NCI-H2227 (cell line): ENCODE results near the gene RASSF5.

Experiments used
- DNase-seq: peaks from one replicate; lab custom pipeline; 2025; ENCODE audit not compliant: unreplicated experiment; lab: John Stamatoyannopoulos, UW

Gene RASSF5

GRCh38 chr1:206583707-206584648 lies 76.6 kb downstream of the RASSF5 start:
- DNase-seq: peak; percentile 60

DNA sequence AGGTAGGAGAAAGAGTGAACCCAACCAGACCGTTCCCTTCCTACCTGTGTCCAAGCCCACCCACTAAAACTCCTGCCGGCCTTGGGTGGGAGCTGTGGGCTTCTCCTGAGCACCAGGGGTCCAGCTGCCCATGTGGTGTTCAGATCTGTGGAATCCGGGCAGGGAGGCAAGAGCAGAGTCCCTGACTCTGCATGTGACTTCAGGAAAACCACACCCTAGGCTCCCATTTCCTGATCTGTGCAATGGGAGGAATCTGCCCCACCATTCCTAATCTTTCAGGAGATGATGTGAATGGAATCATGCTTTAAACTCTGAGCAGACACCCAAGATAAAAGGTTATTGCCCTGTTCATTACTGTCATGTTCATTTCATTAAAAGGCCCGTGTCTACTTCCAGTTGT lies 77.4 kb downstream of the RASSF5 start:
- DNase-seq: no peak

DNA sequence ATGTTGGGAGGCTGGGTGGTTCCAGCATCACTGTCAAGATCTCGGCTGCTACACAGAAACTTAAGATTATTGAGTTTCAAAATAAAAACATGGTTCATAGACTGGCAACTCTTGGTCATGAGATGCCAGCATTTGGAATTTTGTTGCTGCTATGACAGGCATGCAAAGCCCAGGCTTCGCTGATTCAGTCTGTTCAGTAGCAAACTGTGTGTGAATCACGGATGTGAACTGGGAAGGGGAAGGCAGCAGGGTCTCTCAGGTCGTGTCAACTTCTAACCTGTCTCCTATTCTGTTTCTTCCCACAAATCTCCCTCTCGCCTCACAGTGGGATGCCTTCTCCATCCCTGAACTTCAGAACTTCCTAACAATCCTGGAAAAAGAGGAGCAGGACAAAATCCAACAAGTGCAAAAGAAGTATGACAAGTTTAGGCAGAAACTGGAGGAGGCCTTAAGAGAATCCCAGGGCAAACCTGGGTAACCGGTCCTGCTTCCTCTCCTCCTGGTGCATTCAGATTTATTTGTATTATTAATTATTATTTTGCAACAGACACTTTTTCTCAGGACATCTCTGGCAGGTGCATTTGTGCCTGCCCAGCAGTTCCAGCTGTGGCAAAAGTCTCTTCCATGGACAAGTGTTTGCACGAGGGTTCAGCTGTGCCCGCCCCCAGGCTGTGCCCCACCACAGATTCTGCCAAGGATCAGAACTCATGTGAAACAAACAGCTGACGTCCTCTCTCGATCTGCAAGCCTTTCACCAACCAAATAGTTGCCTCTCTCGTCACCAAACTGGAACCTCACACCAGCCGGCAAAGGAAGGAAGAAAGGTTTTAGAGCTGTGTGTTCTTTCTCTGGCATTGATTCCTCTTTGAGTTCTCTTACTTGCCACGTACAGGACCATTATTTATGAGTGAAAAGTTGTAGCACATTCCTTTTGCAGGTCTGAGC lies 79.4 kb downstream of the RASSF5 start:
- DNase-seq: no peak

DNA sequence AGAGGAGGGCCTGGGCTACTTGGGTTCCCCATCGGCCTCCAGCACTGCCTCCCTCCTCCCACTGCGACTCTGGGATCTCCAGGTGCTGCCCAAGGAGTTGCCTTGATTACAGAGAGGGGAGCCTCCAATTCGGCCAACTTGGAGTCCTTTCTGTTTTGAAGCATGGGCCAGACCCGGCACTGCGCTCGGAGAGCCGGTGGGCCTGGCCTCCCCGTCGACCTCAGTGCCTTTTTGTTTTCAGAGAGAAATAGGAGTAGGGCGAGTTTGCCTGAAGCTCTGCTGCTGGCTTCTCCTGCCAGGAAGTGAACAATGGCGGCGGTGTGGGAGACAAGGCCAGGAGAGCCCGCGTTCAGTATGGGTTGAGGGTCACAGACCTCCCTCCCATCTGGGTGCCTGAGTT lies 80.6 kb downstream of the RASSF5 start:
- DNase-seq: no peak

DNA sequence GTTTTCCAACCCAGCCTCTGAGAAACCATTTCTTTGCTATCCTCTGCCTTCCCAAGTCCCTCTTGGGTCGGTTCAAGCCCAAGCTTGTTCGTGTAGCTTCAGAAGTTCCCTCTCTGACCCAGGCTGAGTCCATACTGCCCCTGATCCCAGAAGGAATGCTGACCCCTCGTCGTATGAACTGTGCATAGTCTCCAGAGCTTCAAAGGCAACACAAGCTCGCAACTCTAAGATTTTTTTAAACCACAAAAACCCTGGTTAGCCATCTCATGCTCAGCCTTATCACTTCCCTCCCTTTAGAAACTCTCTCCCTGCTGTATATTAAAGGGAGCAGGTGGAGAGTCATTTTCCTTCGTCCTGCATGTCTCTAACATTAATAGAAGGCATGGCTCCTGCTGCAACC lies 81.2 kb downstream of the RASSF5 start:
- DNase-seq: no peak

- no peak for DNase-seq
Measured at GRCh38 chr1:206589206-206589605, 81.9 kb downstream of the RASSF5 start.

DNA sequence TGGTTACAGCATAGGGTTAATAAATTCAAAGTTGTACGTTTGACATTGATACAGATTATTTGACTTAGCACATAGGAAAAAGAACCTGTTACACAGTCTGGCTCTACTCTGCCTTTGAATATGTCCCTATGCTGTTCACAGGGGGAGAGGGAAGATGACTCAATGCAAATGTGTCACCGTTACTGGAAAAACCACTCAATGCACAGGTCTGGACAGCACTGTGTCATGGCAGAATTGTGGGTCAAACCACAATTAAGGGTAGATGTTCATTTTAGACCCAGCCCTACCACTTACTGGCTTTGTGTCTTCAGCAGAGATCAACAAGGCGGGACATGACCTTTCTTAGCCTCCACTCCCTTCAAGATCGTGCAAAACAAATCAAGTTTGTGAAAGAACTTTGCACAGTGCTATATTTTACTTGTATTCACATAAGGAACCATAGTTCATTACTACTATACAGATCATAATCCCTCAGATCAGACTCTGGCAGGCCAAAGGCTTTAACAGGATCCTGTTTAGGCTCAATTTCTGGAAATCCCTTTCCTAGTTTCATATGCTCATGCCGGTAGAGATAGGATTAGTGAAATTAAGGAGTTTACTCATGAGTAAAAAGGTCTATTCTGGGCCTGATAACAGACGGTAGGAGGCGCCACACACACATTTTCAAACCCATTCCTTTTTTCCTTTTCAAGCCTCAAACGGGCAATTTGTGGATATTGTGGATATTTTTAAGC lies 82.9 kb downstream of the RASSF5 start:
- no peak for DNase-seq

GRCh38 chr1:206591226-206591625 lies 83.9 kb downstream of the RASSF5 start:
- no peak for DNase-seq

DNA sequence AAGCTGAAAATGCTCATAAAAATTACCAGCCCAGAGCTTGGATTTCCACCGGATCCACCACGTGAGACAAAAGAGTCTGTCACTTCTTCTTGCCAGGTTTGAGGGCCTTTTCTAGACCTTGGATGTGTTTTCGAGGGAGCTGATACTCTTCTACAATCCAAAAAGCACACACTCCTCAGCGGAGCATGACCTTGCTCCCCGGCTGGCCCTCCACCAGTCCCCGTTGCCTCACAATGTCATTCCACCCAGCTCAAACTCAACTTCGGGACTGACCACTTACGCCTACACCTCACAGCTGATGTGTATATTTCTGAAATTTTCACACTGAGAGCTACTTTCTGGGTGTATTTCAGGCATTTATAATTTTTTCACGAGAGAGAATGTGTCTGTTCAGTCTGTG lies 84.4 kb downstream of the RASSF5 start:
- no peak for DNase-seq

- DNase-seq: no peak
Measured at GRCh38 chr1:206593351-206593925, 86.1 kb downstream of the RASSF5 start.

DNA sequence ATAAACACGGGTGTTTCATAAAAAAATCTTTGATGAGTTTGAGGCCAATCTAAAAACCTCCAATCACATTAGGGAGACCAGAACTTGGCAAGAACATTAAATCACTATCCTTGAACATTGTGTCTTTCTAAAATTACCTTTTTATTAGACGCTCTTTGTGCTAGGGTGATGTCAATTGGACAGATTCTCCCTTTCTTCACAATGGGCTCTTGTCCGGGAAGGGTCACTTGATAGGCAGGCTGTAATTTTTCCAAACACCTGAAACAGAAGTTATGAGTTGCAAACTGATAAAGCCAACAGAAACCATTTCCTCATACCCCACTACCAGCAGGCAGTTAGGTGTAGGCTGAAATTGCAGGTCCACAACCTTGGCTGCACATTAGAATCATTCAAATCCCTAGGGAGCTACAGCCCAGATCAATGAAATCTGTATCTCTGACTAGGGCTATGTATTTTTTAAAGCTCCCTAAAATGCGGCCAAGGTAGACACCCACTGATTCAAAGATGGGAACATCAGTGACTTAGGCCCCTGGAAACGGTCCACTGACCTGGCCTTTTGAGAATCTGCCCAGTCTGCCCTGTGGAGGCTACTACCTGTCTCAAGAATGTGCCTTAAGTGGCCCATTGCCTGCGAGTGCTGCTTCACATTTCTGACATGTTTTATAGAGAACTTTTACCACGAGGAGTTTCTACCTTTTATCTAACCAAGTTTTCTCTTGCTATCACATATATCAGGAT lies 88.4 kb downstream of the RASSF5 start:
- no peak for DNase-seq

DNA sequence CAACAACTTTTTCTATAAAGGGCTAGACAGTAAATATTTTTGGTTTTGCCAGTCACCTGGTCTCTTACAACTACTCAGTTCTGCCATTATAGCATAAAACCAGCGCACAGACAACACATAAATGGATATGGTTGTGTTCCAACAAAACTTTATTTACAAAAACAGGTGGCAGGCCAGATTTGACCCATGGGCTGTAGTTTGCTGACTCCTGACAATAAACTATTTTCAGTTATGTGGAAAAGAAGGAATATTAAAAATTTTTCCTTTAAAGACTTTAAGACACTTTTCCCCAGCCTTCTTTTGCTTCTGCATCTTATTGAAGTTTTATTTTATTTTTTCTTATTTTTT lies 89.0 kb downstream of the RASSF5 start:
- no peak for DNase-seq

DNA sequence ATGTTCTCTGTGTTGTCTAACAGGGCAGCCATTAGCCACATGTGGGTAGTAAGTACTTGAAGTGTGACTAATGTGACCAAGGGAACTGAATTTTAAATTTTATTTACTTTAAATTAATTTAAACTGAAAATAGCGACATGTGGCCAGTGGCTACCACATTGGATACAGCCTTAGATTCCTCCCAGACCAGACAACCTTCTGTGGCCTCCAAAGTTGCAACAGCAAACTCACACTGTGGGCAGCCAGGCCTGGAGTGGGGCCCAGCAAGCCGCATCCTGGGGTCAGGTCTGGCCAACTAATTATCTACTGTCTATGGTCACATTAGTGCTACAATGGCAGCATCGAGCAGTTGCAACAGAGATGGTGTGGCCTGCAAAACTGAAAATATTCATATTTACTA lies 93.2 kb downstream of the RASSF5 start:
- DNase-seq: no peak

- DNase-seq: no peak
Measured at GRCh38 chr1:206604861-206605260, 97.5 kb downstream of the RASSF5 start.

DNA sequence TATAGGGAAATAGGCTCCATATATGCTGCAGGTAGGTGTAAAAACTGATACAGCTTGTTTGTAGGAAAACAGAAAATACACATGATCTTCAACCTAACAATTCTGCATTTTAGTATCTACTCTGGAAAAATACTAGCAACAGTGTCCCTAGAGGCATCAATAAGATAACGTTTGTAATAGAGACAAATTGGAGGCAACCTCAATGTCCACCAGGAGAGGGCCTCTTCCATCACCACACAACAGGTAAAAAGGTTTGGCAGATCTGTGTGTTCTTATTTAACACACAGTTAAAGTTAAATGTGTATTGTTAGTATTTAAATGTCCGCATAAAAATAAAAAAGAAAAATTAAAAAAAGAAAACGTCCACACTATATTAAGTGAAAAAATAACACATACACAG lies 99.5 kb downstream of the RASSF5 start:
- DNase-seq: peak; percentile 44

DNA sequence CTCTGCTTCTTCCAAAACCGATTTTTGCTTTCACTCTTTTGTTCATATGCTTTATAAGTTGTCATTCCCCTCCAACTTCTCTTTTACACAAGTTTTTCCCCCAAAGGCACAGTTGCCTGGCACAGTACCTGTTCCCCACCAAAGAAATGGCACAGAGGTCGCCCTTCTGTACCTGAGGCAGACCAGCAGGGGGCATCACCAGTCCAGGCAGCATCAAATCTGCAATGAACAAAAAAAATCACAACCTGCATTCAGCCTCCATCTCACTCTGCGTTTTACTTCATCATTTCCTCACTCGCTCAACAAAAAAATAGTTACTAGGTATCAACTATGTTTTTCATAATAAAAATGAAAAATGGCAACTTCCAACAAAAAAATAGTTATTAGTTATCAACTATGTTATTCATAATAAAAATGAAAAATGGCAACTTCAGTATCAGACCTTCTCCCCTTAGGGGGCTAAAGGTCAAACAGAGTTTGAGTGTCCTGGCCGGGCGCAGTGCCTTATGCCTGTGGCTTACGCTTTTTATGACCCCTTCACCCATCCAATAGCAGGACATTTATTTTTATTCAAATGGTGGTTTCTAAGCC lies 100.9 kb downstream of the RASSF5 start:
- peak; percentile 10 for DNase-seq

DNA sequence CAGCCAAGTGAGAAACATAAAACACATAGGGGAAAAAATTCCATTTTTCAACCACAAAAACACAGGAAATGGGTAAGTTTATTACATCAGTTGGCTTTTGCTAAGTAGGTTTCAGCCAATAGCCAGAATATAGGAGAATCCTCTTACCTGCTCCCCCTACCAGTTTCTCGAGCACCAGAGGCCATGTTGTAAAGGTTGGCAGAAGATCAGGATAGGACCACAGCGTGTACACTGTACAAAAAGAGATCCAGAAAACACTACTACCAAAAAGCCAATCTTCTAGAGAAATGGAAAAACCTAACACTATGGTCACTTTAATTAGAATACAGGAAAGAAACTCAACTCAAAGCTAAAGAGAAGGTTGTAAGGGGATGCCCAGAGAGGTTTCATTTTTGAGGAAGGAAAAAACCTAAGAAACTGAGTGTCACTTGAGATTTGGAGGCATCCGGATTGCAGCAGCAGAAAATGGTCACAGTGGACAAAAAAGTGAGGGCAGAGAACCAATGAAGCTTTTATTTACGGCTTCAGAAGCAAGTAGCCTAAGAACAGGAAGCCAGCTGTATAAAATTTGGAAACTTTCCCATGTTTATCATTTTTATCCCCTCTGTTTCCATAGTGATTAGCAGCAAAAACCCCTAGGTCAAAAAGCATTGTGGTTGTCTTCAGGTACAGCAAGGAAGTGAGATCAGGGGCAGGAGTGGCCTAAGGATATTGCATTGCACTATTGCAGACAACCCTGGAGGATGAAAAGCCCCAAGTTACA lies 102.1 kb downstream of the RASSF5 start:
- no peak for DNase-seq

DNA sequence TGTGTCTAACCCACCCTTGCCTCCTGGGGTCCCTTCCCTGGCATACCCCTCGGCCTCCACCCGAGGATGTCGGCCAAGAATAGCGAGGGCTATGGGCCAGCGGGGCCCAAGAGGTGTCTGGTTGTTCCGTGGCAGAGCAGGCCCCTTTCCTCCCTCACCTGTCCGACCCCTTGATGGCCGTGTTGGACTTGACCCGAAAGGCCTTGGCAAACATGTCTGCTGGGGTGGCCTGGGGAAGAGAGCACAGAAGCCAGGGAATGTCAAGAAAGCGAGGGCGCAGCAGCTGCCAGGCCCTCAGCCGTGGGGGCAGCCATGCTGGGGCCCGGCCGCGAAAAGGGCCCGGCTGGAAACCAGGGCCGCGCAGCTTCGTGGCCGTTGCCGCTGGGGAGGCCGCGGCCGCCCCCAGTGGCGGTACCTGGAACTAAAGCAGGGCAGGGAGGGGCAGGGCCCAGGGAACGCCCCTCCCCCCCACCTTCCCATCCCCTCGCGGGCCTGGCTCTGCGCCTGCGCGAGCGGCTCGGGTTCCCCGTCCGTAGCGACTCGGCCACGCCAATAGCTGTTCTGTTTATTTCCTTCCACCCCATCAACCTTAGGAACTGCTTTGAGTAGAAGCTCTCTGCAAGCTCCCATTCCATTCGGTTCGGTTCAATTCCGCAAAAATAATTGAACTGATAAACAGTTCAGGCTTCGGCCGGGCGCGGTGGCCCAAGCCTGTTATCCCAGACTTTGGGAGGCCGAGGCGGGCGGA lies 105.0 kb downstream of the RASSF5 start, which contains the start of gene EIF2D:
Gene EIF2D (minus strand): TSS at position 337 of the 748 bp plus-strand sequence. CDS start 123 bp downstream, at position 214.
- DNase-seq: peak; percentile 97
